ENCODE measurements around the gene FITM2.
"Not testable (repeated sequence)": the region's sequence is repeated elsewhere in the genome, so short reads cannot be mapped to it uniquely, and the experiment has no call there.

The FITM2 gene

GRCh38 chr20:44328428-44328827 lies 17.4 kb upstream of the FITM2 start:
- no peaks in the 10 kb centered on the region for H3K36me3 ChIP-seq (replicated peaks)
- no peak for DNase-seq
- H3K27ac ChIP-seq, result no peak overlapping the region
- H3K4me3 ChIP-seq (ENCODE audit: low read depth, low read length), result no peak overlapping the region
- in situ Hi-C loops (cut with HindIII; ENCODE audit: low pct_ligation_motif_present, low sequenced_read_pairs), result no loop called here
- no peak for TF ChIP-seq CTCF (IDR thresholded peaks at IDR 0.05; ENCODE audit: low read depth, low read length, missing control alignments)
- H3K27me3 ChIP-seq (replicated peaks), result no peaks in the 10 kb centered on the region

- in situ Hi-C loops (cut with HindIII; ENCODE audit: low pct_ligation_motif_present, low sequenced_read_pairs); H3K36me3 ChIP-seq (replicated peaks); H3K4me3 ChIP-seq (ENCODE audit: low read depth, low read length); H3K27me3 ChIP-seq (replicated peaks); H3K27ac ChIP-seq; DNase-seq: not testable (repeated sequence)
Observed at GRCh38 chr20:44327748-44328147, 16.7 kb upstream of the FITM2 start.

GRCh38 chr20:44326391-44327159 lies 15.6 kb upstream of the FITM2 start:
- Histone ChIP-seq H3K27ac (no peak overlapping the region), H3K4me3 (ENCODE audit: low read depth, low read length) (no peak overlapping the region), H3K27me3 (replicated peaks) (no peaks in the 10 kb centered on the region), H3K36me3 (replicated peaks) (no peaks in the 10 kb centered on the region)
- TF ChIP-seq CTCF (IDR thresholded peaks at IDR 0.05; ENCODE audit: low read depth, low read length, missing control alignments), result no peak
- in situ Hi-C loops (cut with HindIII; ENCODE audit: low pct_ligation_motif_present, low sequenced_read_pairs), result no loop called here
- no peak for DNase-seq

GRCh38 chr20:44324343-44324742 lies 13.3 kb upstream of the FITM2 start:
- TF ChIP-seq CTCF (IDR thresholded peaks at IDR 0.05; ENCODE audit: low read depth, low read length, missing control alignments), result no peak
- no peak for DNase-seq
- Histone ChIP-seq H3K27me3 (replicated peaks) (no peaks in the 10 kb centered on the region), H3K36me3 (replicated peaks) (no peaks in the 10 kb centered on the region), H3K27ac (no peak overlapping the region), H3K4me3 (ENCODE audit: low read depth, low read length) (no peak overlapping the region)
- in situ Hi-C loops (cut with HindIII; ENCODE audit: low pct_ligation_motif_present, low sequenced_read_pairs), result no loop called here

- DNase-seq, result no peak
- Histone ChIP-seq H3K27ac (no peak overlapping the region), H3K27me3 (replicated peaks) (no peaks in the 10 kb centered on the region), H3K36me3 (replicated peaks) (no peaks in the 10 kb centered on the region), H3K4me3 (ENCODE audit: low read depth, low read length) (no peak overlapping the region)
- in situ Hi-C loops (cut with HindIII; ENCODE audit: low pct_ligation_motif_present, low sequenced_read_pairs), result no loop called here
- TF ChIP-seq CTCF (IDR thresholded peaks at IDR 0.05; ENCODE audit: low read depth, low read length, missing control alignments), result no peak
Observed at GRCh38 chr20:44319839-44320422, 8.9 kb upstream of the FITM2 start.

GRCh38 chr20:44314870-44315269 lies 3.9 kb upstream of the FITM2 start:
- in situ Hi-C loops (cut with HindIII; ENCODE audit: low pct_ligation_motif_present, low sequenced_read_pairs), result no loop called here
- Histone ChIP-seq H3K27ac (no peak overlapping the region), H3K4me3 (ENCODE audit: low read depth, low read length) (no peak overlapping the region), H3K36me3 (replicated peaks) (no peaks in the 10 kb centered on the region), H3K27me3 (replicated peaks) (no peaks in the 10 kb centered on the region)
- no peak for DNase-seq
- no peak for TF ChIP-seq CTCF (IDR thresholded peaks at IDR 0.05; ENCODE audit: low read depth, low read length, missing control alignments)
